Right lobe of liver (tissue), 6 donors: Measurements from ENCODE around the gene IDI1. TPM values are rescaled to one million over a fixed set of nuclear protein-coding genes. Genes with fewer than 3 reads are reported as not detected.
A peak's percentile ranks its signal among the peaks of the same experiment; 100 is the strongest.

Source experiments
- ATAC-seq, 4 donors: fragments of 200-7000 bp; cut with Tn5 transposase; one replicate each; pipeline ENCODE4 v1.9.1; 2020; ENCODE audit warnings: mild to moderate bottlenecking in 4 of 4, moderate library complexity in 4 of 4
- DNase-seq, 3 donors: peaks; one replicate each; pipeline ENCODE4 v3.0.0-alpha.2; 2020
- H3K27ac ChIP-seq, 3 donors: fragments of 200-600 bp; one replicate each; pipeline ENCODE4 v1.8.0; 2022
- H3K27me3 ChIP-seq, 2 donors: fragments of 200-600 bp; one replicate each; pipeline ENCODE4 v1.8.0; 2022
- H3K36me3 ChIP-seq, 4 donors: fragments of 200-600 bp; sonication (generic) in 1 of 4; one replicate each; pipeline versions ENCODE4 v1.5.1 to v1.8.0; 2017 to 2022; ENCODE audit warnings: control low read depth in 1 of 4
- H3K4me1 ChIP-seq, 4 donors: fragments of 200-600 bp; sonication (generic) in 1 of 4; one replicate each; pipeline versions ENCODE4 v1.5.1 to v1.8.0; 2017 to 2022; ENCODE audit warnings: control low read depth in 1 of 4
- H3K4me3 ChIP-seq, 3 donors: fragments of 200-600 bp; one replicate each; pipeline ENCODE4 v1.8.0; 2022
- H3K9me3 ChIP-seq, 4 donors: fragments of 200-600 bp; sonication (generic) in 1 of 4; one replicate each; pipeline versions ENCODE4 v1.5.1 to v1.8.0; 2017 to 2022; ENCODE audit warnings: control low read depth in 1 of 4
- POLR2A ChIP-seq: fragments of 450-650 bp; IDR thresholded peaks from one replicate; pipeline ENCODE4 v1.6.1; 2017; ENCODE audit warnings: antibody characterized with exemption, mild to moderate bottlenecking
- WGBS: methylation state at CpG from one replicate; pipeline ENCODE4 v1.1.6; 2018; ENCODE audit warnings: low coverage, low lambda C conversion rate; ENCODE audit not compliant: insufficient coverage; ENCODE audit errors: missing lambda C conversion rate; 5-methylcytosine and 5-hydroxymethylcytosine counted together
- intact Hi-C, 2 donors: fragments of 100-400 bp; cut with DNase I; formaldehyde crosslinking; loops; one replicate each; pipeline versions ENCODE4 v1.11.2 to v1.14.1; 2022
- total RNA-seq, 6 experiments: library from RNA; depleted of rRNA in 2 of 6; stranded (reverse); fragments of >200 nt in 2 of 6; fragmentation: NEBNext Ultra II Directional in 3 of 6; extraction: Animal tissue kit (Norgen Biotek cat#: 25700) in 3 of 6; gene quantifications; one replicate each; pipeline versions ENCODE4 v1.1.0 to v1.2.4, GENCODE V29; 2016 to 2023
- TF ChIP-seq, protein P1 (sequence below), 4 donors: fragments of 200-600 bp in 3 of 4; fragments of 450-650 bp in 1 of 4; IDR thresholded peaks; one replicate each; pipeline versions ENCODE4 v1.5.1 to v1.8.0; 2016 to 2022; ENCODE audit warnings: antibody characterized with exemption in 4 of 4, mild to moderate bottlenecking in 2 of 4
- donor health status: DM: no; HTN: yes; CAD: no.
- donor health status: DM: no; HTN: no; CAD: no.
- donor health status: DM: no; HTN: no; CAD: no.
- donor health status: DM: no; HTN: yes; CAD: no.
- donor health status: DM: no; HTN: yes; CAD: no.

Gene IDI1
- total RNA-seq, 6 experiments from 2014 or later: 14.7 to 79.7 (median 28.4) TPM

- no peak for TF ChIP-seq POLR2A
- TF ChIP-seq, protein P1, sequence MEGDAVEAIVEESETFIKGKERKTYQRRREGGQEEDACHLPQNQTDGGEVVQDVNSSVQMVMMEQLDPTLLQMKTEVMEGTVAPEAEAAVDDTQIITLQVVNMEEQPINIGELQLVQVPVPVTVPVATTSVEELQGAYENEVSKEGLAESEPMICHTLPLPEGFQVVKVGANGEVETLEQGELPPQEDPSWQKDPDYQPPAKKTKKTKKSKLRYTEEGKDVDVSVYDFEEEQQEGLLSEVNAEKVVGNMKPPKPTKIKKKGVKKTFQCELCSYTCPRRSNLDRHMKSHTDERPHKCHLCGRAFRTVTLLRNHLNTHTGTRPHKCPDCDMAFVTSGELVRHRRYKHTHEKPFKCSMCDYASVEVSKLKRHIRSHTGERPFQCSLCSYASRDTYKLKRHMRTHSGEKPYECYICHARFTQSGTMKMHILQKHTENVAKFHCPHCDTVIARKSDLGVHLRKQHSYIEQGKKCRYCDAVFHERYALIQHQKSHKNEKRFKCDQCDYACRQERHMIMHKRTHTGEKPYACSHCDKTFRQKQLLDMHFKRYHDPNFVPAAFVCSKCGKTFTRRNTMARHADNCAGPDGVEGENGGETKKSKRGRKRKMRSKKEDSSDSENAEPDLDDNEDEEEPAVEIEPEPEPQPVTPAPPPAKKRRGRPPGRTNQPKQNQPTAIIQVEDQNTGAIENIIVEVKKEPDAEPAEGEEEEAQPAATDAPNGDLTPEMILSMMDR (IDR thresholded peaks at IDR 0.05): no peak
- intact Hi-C loops: loop anchor here in 1 of 2 donors (5.0 kb wide), 1 partner anchor 178 kb away; no protein-coding TSS in a partner anchor
- Histone ChIP-seq H3K9me3 (no peaks in the 10 kb centered on the region), H3K4me1 (no peaks in the 10 kb centered on the region), H3K27ac (no peak overlapping the region), H3K36me3 (peaks cover 0 to 9% (median under 1%) of the 10 kb centered on the region in 4 donors), H3K4me3 (no peak overlapping the region), H3K27me3 (no peaks in the 10 kb centered on the region)
- ATAC-seq: no peak
- 94% methylated on average over 12 of the region's 12 CpGs for WGBS
- no peak for DNase-seq
These were observed 24.8 kb downstream of the IDI1 start for GRCh38 chr10:1024103-1024502.

DNA sequence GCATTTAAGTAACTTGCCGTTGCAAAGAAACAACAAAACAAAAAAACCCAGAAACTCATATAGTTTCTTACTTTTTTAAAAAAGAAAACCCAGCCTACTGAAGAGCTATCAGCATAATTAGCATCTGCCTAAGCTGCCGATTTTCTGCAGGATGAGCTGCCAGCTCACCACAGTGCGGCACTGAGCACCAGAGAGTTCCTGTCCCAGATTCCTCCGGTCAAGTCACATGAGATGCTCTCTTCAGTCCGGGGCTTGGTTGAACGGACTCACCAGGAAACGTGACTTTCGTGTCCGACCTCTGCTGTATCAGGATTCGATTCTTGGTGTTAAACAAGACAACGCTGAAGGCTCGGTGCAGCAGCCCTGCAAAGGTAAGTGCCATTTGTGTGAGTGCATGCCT is 26.5 kb downstream of the IDI1 start:
- Histone ChIP-seq H3K27me3 (no peaks in the 10 kb centered on the region), H3K4me3 (no peak overlapping the region), H3K9me3 (no peaks in the 10 kb centered on the region), H3K27ac (no peak overlapping the region), H3K36me3 (peaks cover 0 to 13% (median 8%) of the 10 kb centered on the region in 4 donors), H3K4me1 (no peaks in the 10 kb centered on the region)
- ATAC-seq (peak in 1 of 4 donors; percentile 25), DNase-seq (no peak)
- TF ChIP-seq POLR2A: no peak
- TF ChIP-seq, protein P1 (IDR thresholded peaks at IDR 0.05): no peak
- 90% methylated on average over 12 of the region's 12 CpGs for WGBS
- intact Hi-C loops: loop anchor here in 1 of 2 donors (5.0 kb wide), 1 partner anchor 180 kb away; no protein-coding TSS in a partner anchor

DNA sequence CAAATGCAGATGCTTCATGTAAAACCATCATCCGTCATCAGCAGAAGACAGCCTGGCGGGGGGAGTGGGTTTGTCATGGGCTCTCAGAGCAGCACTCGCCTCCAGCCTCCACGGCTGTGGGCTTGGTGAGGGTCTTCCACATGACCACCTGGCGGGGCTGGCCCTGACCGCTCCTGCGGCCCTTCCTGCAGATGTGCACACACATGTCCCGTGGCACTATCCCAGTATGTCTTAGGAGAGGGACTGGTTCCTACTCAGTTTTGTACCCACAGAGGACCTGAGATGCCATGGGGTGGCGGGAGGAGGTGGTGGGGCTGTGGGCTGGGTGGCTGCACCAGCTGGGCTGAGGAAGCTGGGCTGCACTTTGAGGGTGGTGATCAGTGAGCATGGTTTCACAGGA is 28.0 kb downstream of the IDI1 start:
- Histone ChIP-seq H3K4me3 (no peak overlapping the region), H3K36me3 (peaks cover 0 to 27% (median 17%) of the 10 kb centered on the region in 4 donors), H3K27me3 (no peaks in the 10 kb centered on the region), H3K9me3 (no peaks in the 10 kb centered on the region), H3K4me1 (no peaks in the 10 kb centered on the region), H3K27ac (no peak overlapping the region)
- peak in 1 of 4 donors; percentile 23 for ATAC-seq
- WGBS: 100% methylated on average over 2 of the region's 9 CpGs
- no peak for DNase-seq
- intact Hi-C loops: loop anchor here in 1 of 2 donors (5.0 kb wide), 1 partner anchor 181 kb away; no protein-coding TSS in a partner anchor
- TF ChIP-seq, protein P1 (IDR thresholded peaks at IDR 0.05): no peak
- no peak for TF ChIP-seq POLR2A

DNA sequence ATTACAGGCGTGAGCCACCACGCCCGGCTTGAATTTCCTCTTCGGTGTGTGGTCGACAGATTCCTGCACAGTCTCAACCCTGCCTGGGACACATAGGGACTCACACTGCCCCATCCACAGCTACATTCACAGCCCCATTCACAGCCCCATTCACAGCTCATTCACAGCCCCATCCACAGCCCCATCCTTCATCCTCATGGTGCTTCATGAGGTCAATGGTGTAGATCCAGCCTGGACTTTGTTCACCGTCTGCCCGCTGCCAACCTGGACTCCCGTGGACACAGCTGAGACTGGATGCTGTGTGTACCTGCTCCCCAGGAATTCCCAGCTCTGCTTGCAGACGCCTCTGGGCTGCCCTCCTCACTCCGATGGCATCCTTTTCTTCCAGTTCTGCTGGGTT is 28.5 kb downstream of the IDI1 start:
- ATAC-seq (peak; percentile 57 to 74 (median 70)), DNase-seq (no peak)
- 60% methylated on average over 9 of the region's 10 CpGs for WGBS
- H3K36me3 ChIP-seq: peaks cover 0 to 31% (median 17%) of the 10 kb centered on the region in 4 donors
- H3K9me3 ChIP-seq: no peaks in the 10 kb centered on the region
- intact Hi-C loops: loop anchor here in 1 of 2 donors (5.0 kb wide), 1 partner anchor 182 kb away; no protein-coding TSS in a partner anchor
- no peak overlapping the region for H3K27ac ChIP-seq
- no peaks in the 10 kb centered on the region for H3K27me3 ChIP-seq
- TF ChIP-seq POLR2A: no peak
- TF ChIP-seq, protein P1 (IDR thresholded peaks at IDR 0.05): no peak
- no peak overlapping the region for H3K4me3 ChIP-seq
- no peaks in the 10 kb centered on the region for H3K4me1 ChIP-seq
